ENCODE measurements around the gene PCCA. TPM values are rescaled to one million over a fixed set of nuclear protein-coding genes. Genes with fewer than 3 reads are reported as not detected.

The PCCA gene
- total and polyA plus RNA-seq, 2 of the 13 experiments (the other 11 are each of a cell fraction or from before 2014, with no cell fraction given), result 15.0 to 32.2 TPM

DNA sequence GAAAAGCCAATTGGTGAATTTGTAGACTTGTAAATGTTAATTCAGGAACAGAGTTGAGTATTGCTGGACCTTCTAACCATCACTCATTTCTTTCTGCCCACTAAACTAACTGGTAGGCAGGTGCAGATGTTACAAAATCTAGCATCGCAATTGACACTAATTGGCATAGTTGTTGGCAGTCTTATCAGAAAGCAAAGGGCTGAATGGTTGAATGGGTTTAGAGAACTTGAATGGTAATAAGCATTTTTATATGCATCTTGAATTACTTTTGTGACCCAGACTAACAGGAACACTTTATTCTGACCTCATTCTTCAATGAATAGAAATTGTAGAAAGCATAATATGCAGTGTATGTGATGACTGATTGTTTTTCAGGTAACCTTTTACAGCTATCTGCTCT is 310.6 kb downstream of the PCCA start (continued):
- TF ChIP-seq, protein P1, sequence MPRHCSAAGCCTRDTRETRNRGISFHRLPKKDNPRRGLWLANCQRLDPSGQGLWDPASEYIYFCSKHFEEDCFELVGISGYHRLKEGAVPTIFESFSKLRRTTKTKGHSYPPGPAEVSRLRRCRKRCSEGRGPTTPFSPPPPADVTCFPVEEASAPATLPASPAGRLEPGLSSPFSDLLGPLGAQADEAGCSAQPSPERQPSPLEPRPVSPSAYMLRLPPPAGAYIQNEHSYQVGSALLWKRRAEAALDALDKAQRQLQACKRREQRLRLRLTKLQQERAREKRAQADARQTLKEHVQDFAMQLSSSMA (CRISPR knock-in tag; IDR thresholded peaks at IDR 0.05), result no peak
- TF ChIP-seq SETDB1 (CRISPR knock-in tag; IDR thresholded peaks at IDR 0.05; ENCODE audit: borderline replicate concordance) (no peak), NR2F1 (CRISPR knock-in tag; IDR thresholded peaks at IDR 0.05) (no peak), CHD2 (IDR thresholded peaks at IDR 0.05; ENCODE audit: low read depth, low read length) (no peak)
- TF ChIP-seq, protein P2, sequence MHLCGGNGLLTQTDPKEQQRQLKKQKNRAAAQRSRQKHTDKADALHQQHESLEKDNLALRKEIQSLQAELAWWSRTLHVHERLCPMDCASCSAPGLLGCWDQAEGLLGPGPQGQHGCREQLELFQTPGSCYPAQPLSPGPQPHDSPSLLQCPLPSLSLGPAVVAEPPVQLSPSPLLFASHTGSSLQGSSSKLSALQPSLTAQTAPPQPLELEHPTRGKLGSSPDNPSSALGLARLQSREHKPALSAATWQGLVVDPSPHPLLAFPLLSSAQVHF (CRISPR knock-in tag; IDR thresholded peaks at IDR 0.05), result no peak
- TF ChIP-seq, protein P3, sequence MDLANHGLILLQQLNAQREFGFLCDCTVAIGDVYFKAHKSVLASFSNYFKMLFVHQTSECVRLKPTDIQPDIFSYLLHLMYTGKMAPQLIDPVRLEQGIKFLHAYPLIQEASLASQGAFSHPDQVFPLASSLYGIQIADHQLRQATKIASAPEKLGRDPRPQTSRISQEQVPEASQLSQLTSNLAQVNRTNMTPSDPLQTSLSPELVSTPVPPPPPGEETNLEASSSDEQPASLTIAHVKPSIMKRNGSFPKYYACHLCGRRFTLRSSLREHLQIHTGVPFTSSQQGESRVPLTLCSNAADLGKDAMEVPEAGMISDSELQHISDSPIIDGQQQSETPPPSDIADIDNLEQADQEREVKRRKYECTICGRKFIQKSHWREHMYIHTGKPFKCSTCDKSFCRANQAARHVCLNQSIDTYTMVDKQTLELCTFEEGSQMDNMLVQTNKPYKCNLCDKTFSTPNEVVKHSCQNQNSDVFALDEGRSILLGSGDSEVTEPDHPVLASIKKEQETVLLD (CRISPR knock-in tag; IDR thresholded peaks at IDR 0.05; ENCODE audit: low read depth), result no peak

DNA sequence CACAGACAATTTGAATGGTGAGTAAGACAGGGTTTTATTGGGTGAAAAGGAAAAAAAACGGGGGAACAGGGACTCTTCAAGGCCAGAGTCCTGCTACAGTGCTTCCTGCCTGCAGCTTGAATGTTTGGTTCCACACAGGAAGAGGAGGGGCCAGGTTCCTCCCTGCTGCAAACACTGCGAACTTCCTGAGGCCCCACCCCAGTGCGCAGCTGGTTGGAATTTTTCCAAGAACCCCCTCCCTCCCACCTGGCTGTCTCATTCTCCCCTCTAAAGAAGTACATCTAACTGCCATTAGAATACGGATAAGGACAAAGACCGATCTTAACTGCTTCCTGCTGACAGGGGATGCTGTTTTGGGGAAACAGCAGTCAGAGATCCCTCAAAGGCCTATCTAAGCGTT is 314.8 kb downstream of the PCCA start:
- H3K36me3 ChIP-seq (replicated peaks in 1 of 2; ENCODE audit: control insufficient read depth in 1 of 2, insufficient read depth in 2 of 2, low read length in 2 of 2), result no peaks in the 10 kb centered on the region
- no peaks in the 10 kb centered on the region for H3K27me3 ChIP-seq (ENCODE audit: control insufficient read depth in 1 of 2, insufficient read depth in 2 of 2, low read length in 2 of 2)
- DNase-seq (ENCODE audit: low spot score) (no peak), FAIRE-seq (no peak), ATAC-seq (no peak)
- no peak overlapping the region for H3K27ac ChIP-seq (ENCODE audit: extremely low read length, insufficient read depth, low read length)
- H3K9ac ChIP-seq (ENCODE audit: insufficient read depth, low read depth, low read length), result no peak overlapping the region
- H2AFZ ChIP-seq (ENCODE audit: low read length), result no peak overlapping the region
- BruUV-seq (replicated peaks), result no TSS peak
- H4K20me1 ChIP-seq (ENCODE audit: insufficient read depth, low read length), result no peaks in the 10 kb centered on the region
- in situ Hi-C loops (cut with HindIII; ENCODE audit: extremely low pct_ligation_motif_present, low pct_unique_long_range_greater_than_20kb), result no loop called here
- CTCF ChIA-PET (ENCODE audit: low intra/inter-chr PET ratio, low total read pairs), result no interaction called here
- intact Hi-C loops (cut with micrococcal nuclease; ENCODE audit: unreplicated experiment), result no loop called here
- H3K4me3 ChIP-seq (replicated peaks in 1 of 3; ENCODE audit: insufficient read depth in 1 of 3, low read depth in 2 of 3, low read length in 3 of 3), result no peak overlapping the region
- no peaks in the 10 kb centered on the region for H3K4me1 ChIP-seq (ENCODE audit: insufficient read depth, low read length)
- H3K79me2 ChIP-seq (ENCODE audit: insufficient read depth, low read length), result no peaks in the 10 kb centered on the region
- H3K4me2 ChIP-seq (ENCODE audit: low read depth, low read length), result no peak overlapping the region
- 98% methylated on average over 6 of the region's 6 CpGs for WGBS (ENCODE audit: low lambda C conversion rate)
- POLR2A ChIA-PET, result no interaction called here
- peaks cover 18% of the 10 kb centered on the region for H3K9me3 ChIP-seq (ENCODE audit: low read length)
- TF ChIP-seq SMARCE1 (IDR thresholded peaks at IDR 0.05; ENCODE audit: borderline replicate concordance) (no peak), ZMYM2 (CRISPR knock-in tag; IDR thresholded peaks at IDR 0.05) (no peak), IKZF1 (IDR thresholded peaks at IDR 0.05) (no peak), ZNF562 (CRISPR knock-in tag; IDR thresholded peaks at IDR 0.05; ENCODE audit: borderline replicate concordance) (no peak), ELF4 (CRISPR knock-in tag; IDR thresholded peaks at IDR 0.05; ENCODE audit: borderline replicate concordance) (no peak), NFYC (CRISPR knock-in tag; IDR thresholded peaks at IDR 0.05) (no peak), ZFP36L1 (CRISPR knock-in tag; IDR thresholded peaks at IDR 0.05) (no peak), CBX5 (CRISPR knock-in tag; IDR thresholded peaks at IDR 0.05; ENCODE audit: borderline replicate concordance) (no peak), PLRG1 (conservative IDR thresholded peaks at IDR 0.05) (no peak), ZKSCAN1 (IDR thresholded peaks at IDR 0.05; ENCODE audit: low read length) (no peak)
- TF ChIP-seq, protein P4, sequence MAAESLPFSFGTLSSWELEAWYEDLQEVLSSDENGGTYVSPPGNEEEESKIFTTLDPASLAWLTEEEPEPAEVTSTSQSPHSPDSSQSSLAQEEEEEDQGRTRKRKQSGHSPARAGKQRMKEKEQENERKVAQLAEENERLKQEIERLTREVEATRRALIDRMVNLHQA (CRISPR knock-in tag; IDR thresholded peaks at IDR 0.05), result no peak
- TF ChIP-seq, protein P5, sequence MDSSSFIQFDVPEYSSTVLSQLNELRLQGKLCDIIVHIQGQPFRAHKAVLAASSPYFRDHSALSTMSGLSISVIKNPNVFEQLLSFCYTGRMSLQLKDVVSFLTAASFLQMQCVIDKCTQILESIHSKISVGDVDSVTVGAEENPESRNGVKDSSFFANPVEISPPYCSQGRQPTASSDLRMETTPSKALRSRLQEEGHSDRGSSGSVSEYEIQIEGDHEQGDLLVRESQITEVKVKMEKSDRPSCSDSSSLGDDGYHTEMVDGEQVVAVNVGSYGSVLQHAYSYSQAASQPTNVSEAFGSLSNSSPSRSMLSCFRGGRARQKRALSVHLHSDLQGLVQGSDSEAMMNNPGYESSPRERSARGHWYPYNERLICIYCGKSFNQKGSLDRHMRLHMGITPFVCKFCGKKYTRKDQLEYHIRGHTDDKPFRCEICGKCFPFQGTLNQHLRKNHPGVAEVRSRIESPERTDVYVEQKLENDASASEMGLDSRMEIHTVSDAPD (CRISPR knock-in tag; IDR thresholded peaks at IDR 0.05), result no peak
- TF ChIP-seq, protein P6, sequence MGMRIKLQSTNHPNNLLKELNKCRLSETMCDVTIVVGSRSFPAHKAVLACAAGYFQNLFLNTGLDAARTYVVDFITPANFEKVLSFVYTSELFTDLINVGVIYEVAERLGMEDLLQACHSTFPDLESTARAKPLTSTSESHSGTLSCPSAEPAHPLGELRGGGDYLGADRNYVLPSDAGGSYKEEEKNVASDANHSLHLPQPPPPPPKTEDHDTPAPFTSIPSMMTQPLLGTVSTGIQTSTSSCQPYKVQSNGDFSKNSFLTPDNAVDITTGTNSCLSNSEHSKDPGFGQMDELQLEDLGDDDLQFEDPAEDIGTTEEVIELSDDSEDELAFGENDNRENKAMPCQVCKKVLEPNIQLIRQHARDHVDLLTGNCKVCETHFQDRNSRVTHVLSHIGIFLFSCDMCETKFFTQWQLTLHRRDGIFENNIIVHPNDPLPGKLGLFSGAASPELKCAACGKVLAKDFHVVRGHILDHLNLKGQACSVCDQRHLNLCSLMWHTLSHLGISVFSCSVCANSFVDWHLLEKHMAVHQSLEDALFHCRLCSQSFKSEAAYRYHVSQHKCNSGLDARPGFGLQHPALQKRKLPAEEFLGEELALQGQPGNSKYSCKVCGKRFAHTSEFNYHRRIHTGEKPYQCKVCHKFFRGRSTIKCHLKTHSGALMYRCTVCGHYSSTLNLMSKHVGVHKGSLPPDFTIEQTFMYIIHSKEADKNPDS (CRISPR knock-in tag; IDR thresholded peaks at IDR 0.05), result no peak
